GM12878 (cell line): ENCODE measurements around the gene RNF220. TPM values are rescaled to one million over a fixed set of nuclear protein-coding genes. Genes with fewer than 3 reads are reported as not detected.

Experiments used
- ATAC-seq: fragments of 200-7000 bp; cut with Tn5 transposase; 3 replicates; pipeline ENCODE4 v1.9.1; 2020; ENCODE audit warnings: mild to moderate bottlenecking, moderate library complexity
- BruUV-seq: library from RNA; stranded (reverse); fragments of 400-500 nt; replicated peaks from 2 replicates; lab custom pipeline; 2021; lab: Mats Ljungman, UMichigan
- CTCF ChIA-PET: fragments of 300-600 bp; sonication (Branson Sonifier 250); formaldehyde crosslinking; extraction: SDS; loops from one replicate; lab custom pipeline; 2021; ENCODE audit warnings: inconsistent platforms; lab: Yijun Ruan, JAX
- POLR2A ChIA-PET: fragments of 350-600 bp; formaldehyde crosslinking; extraction: SDS; loops from one replicate; lab custom pipeline; 2021; ENCODE audit warnings: inconsistent platforms; lab: Charles Lee
- RAD21 ChIA-PET: fragments of 300-600 bp; sonication (Branson Sonifier 250); formaldehyde crosslinking; loops from one replicate; lab custom pipeline; 2023; ENCODE audit warnings: antibody characterized with exemption; ENCODE audit not compliant: unreplicated experiment; lab: Charles Lee
- SMC1A ChIA-PET: fragments of 300-600 bp; sonication (Branson Sonifier 250); formaldehyde crosslinking; loops from one replicate; lab custom pipeline; 2023; ENCODE audit not compliant: unreplicated experiment, uncharacterized antibody; lab: Charles Lee
- DNase-seq: peaks from one replicate; pipeline ENCODE4 v3.0.0-alpha.2; 2011; ENCODE audit warnings: low read depth, low spot score
- FAIRE-seq: peaks from 3 replicates; lab custom pipeline; 2011; peaks lifted over from hg19 to GRCh38; lab: Jason Lieb, UNC
- H2AFZ ChIP-seq: 2 replicates; pipeline ENCODE4 v1.6.0; 2011; ENCODE audit warnings: low read depth, low read length, control low read depth; ENCODE audit not compliant: control insufficient read depth
- H3K27ac ChIP-seq: 2 replicates; pipeline ENCODE4 v1.5.1; 2011; ENCODE audit warnings: control low read depth; ENCODE audit not compliant: control insufficient read depth, insufficient read depth
- H3K27me3 ChIP-seq, 2 experiments: replicated peaks in 1 of 2; 2 replicates each; pipeline versions ENCODE4 v1.6.0 to v1.6.1; 2011; ENCODE audit warnings: low read length in 1 of 2; ENCODE audit not compliant: control insufficient read depth in 2 of 2, insufficient read depth in 2 of 2
- H3K36me3 ChIP-seq, 2 experiments: 2 replicates each; pipeline ENCODE4 v1.5.1; 2011; ENCODE audit warnings: low read length in 1 of 2; ENCODE audit not compliant: control insufficient read depth in 2 of 2, insufficient read depth in 2 of 2
- H3K4me1 ChIP-seq: 2 replicates; pipeline ENCODE4 v1.6.1; 2011; ENCODE audit warnings: mild to moderate bottlenecking, low read length, moderate library complexity, mixed read lengths; ENCODE audit not compliant: control insufficient read depth, insufficient read depth
- H3K4me2 ChIP-seq: 2 replicates; pipeline ENCODE4 v1.6.0; 2011; ENCODE audit warnings: control low read depth; ENCODE audit not compliant: control insufficient read depth, insufficient read depth
- H3K4me3 ChIP-seq: fragments of 200-600 bp; sonication (generic); 2 replicates; pipeline ENCODE4 v1.5.1; 2016
- H3K79me2 ChIP-seq: 2 replicates; pipeline ENCODE4 v1.6.0; 2011; ENCODE audit warnings: low read length; ENCODE audit not compliant: control insufficient read depth, insufficient read depth
- H3K9ac ChIP-seq: 2 replicates; pipeline ENCODE4 v1.8.0; 2011; ENCODE audit warnings: low read length, control low read depth, mixed read lengths; ENCODE audit not compliant: control insufficient read depth, insufficient read depth
- H3K9me3 ChIP-seq: replicated peaks from 3 replicates; pipeline ENCODE4 v1.5.1; 2011; ENCODE audit warnings: mild to moderate bottlenecking, low read length; ENCODE audit not compliant: control insufficient read depth, insufficient read depth
- H4K20me1 ChIP-seq: 2 replicates; pipeline ENCODE4 v1.6.0; 2011; ENCODE audit not compliant: control insufficient read depth, insufficient read depth
- BHLHE40 ChIP-seq, 2 experiments: fragments of 450-650 bp in 1 of 2; IDR thresholded peaks; 2 replicates each; pipeline ENCODE4 v1.6.1; 2011 to 2017; ENCODE audit warnings: low read depth in 2 of 2, borderline replicate concordance in 1 of 2, improper control_type of control experiment in 1 of 2, low read length in 1 of 2, mild to moderate bottlenecking in 1 of 2
- CHD1 ChIP-seq: IDR thresholded peaks from 2 replicates; pipeline ENCODE4 v1.6.1; 2012; ENCODE audit warnings: low read depth, low read length, improper control_type of control experiment
- EP300 ChIP-seq, 2 experiments: fragments of 150-350 bp in 1 of 2; IDR thresholded peaks; 2 replicates each; pipeline ENCODE4 v1.6.1; 2011 to 2012; ENCODE audit warnings: low read depth in 2 of 2, low read length in 2 of 2, borderline replicate concordance in 1 of 2, improper control_type of control experiment in 1 of 2, inconsistent platforms in 1 of 2; ENCODE audit not compliant: control insufficient read depth in 1 of 2
- HDGF ChIP-seq: fragments of 450-650 bp; IDR thresholded peaks from 2 replicates; pipeline ENCODE4 v1.6.1; 2016; ENCODE audit warnings: antibody characterized with exemption
- NFXL1 ChIP-seq: fragments of 450-650 bp; IDR thresholded peaks from 2 replicates; pipeline ENCODE4 v1.6.1; 2017; ENCODE audit warnings: antibody characterized with exemption, mild to moderate bottlenecking, borderline replicate concordance
- RAD21 ChIP-seq: IDR thresholded peaks from 2 replicates; pipeline ENCODE4 v1.6.1; 2011; ENCODE audit warnings: mild to moderate bottlenecking, low read depth, low read length, moderate library complexity; ENCODE audit not compliant: insufficient read depth
- TCF12 ChIP-seq: IDR thresholded peaks from 2 replicates; pipeline ENCODE4 v1.6.1; 2011; ENCODE audit warnings: low read depth, mild to moderate bottlenecking, low read length
- ZNF622 ChIP-seq: fragments of 450-650 bp; IDR thresholded peaks from 2 replicates; pipeline ENCODE4 v1.6.1; 2017; ENCODE audit warnings: mild to moderate bottlenecking, inconsistent platforms
- in situ Hi-C: fragments of 300-500 bp; cut with MboI; formaldehyde crosslinking; loops from 9 replicates; pipeline ENCODE4 v1.14.3; 2018; ENCODE audit warnings: mixed read lengths
- intact Hi-C: fragments of 100-400 bp; cut with micrococcal nuclease; formaldehyde crosslinking; loops from one replicate; pipeline ENCODE4 v1.14.2; 2022; ENCODE audit not compliant: unreplicated experiment
- polyA plus RNA-seq, 11 experiments: library from polyadenylated mRNA; depleted of rRNA in 4 of 11; unstranded in 6 of 11; stranded (reverse) in 5 of 11; fragments of >200 nt; fragmentation: Nextera tagmentation in 4 of 11; fragmentation: Illumina TruSeq in 1 of 11; extraction: Ambion mirVana in 4 of 11; extraction: Trizol in 1 of 11; gene quantifications; 1 replicate in 1 of 11; 2 replicates in 10 of 11; pipeline versions ENCODE4 v1.2.1 to v1.2.3, GENCODE V29; 2011 to 2016; ENCODE audit warnings: inconsistent platforms in 2 of 11, missing spikeins in 2 of 11, low read depth in 1 of 11
- total RNA-seq, 4 experiments: library from RNA; depleted of rRNA in 3 of 4; stranded (reverse); fragments of >200 nt in 3 of 4; fragmentation: Illumina TruSeq in 1 of 4; extraction: Trizol in 1 of 4; gene quantifications; 2 replicates each; pipeline versions ENCODE4 v1.2.1 to v1.2.3, GENCODE V29; 2013 to 2021
- TF ChIP-seq, protein P1 (sequence below): fragments of 450-650 bp; IDR thresholded peaks from 2 replicates; pipeline ENCODE4 v1.6.1; 2018; ENCODE audit warnings: borderline replicate concordance, mild to moderate bottlenecking; ENCODE audit not compliant: partially characterized antibody
- TF ChIP-seq, protein P2 (sequence below): fragments of 450-650 bp; IDR thresholded peaks from 2 replicates; pipeline ENCODE4 v1.6.1; 2017; ENCODE audit warnings: borderline replicate concordance

The RNF220 gene
- total and polyA plus RNA-seq, 10 of the 15 experiments (the other 5 are each of a cell fraction or from before 2014, with no cell fraction given) = 4.6 to 84.1 (median 53.7) TPM

DNA sequence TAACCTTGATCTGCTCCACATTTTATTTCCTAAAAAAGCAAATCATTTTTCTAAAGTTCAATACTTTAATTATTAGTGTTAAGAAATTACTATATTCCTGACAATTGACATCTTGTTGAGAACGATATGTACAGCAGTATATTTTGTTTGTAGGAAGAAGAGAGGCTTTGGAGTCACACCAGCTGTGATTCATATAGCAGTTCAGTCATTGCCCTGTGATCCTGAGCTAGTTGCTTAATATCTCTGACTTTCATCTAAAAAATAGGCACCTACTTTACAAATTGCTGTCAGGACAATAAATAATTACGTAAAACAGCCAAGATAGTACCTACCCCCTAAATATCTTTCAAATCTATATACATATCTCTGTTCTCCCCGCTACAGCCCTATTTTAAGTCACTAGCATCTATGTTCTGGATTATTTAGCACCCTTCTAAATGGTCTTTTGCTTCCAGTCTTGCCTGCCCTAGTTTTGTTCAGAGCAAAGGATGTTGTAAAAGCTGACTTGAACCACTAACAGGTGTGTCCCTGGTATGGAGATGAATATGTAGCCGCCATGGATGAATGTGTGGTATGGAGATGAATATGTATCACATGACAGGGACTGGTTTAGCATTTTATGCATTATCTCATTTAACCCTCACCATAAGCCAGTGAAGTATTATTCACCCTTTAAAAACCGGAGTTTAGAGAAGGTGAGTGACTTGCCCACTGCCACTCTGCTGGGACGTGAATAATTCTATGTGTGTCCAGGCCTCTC is 42.2 kb downstream of the RNF220 start (continued):
- TF ChIP-seq, protein P1, sequence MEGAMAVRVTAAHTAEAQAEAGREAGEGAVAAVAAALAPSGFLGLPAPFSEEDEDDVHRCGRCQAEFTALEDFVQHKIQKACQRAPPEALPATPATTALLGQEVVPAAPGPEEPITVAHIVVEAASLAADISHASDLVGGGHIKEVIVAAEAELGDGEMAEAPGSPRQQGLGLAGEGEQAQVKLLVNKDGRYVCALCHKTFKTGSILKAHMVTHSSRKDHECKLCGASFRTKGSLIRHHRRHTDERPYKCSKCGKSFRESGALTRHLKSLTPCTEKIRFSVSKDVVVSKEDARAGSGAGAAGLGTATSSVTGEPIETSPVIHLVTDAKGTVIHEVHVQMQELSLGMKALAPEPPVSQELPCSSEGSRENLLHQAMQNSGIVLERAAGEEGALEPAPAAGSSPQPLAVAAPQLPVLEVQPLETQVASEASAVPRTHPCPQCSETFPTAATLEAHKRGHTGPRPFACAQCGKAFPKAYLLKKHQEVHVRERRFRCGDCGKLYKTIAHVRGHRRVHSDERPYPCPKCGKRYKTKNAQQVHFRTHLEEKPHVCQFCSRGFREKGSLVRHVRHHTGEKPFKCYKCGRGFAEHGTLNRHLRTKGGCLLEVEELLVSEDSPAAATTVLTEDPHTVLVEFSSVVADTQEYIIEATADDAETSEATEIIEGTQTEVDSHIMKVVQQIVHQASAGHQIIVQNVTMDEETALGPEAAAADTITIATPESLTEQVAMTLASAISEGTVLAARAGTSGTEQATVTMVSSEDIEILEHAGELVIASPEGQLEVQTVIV = no peak
- no peak for TF ChIP-seq ZNF622

DNA sequence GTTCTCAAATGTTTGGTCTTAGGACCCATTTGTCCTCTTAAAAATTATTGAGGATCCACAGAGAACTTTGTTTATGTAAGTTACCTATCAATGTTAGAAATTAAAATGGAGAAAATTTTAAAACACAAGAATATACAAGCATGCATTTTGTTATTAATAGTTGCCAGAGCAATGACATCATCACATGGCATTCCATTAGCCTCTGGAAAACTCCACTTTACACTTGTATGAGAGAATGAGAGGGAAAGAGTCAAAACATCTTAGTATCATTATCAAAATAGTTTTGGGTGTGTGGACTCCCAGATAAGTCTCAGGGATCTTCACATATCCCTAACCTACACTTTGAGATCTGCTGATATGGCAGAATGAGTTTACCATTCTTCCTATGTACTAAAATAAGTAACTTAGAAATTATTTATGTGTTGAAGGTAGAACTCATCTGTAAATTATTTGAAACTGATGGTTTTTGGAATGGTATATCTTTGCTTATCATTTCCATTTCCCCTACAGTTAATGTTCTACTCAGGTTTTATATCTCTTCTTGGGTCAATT is 48.8 kb downstream of the RNF220 start:
- FAIRE-seq = no peak
- intact Hi-C loops = no loop called here
- H3K4me3 ChIP-seq = no peak overlapping the region
- RAD21 ChIA-PET = no interaction called here
- in situ Hi-C loops = no loop called here
- H3K27ac ChIP-seq = no peak overlapping the region
- H3K4me1 ChIP-seq = no peaks in the 10 kb centered on the region
- no peak for ATAC-seq
- CTCF ChIA-PET = no interaction called here
- H4K20me1 ChIP-seq = no peaks in the 10 kb centered on the region
- SMC1A ChIA-PET = no interaction called here
- POLR2A ChIA-PET = no interaction called here
- H3K36me3 ChIP-seq = no peaks in the 10 kb centered on the region
- BruUV-seq = no TSS peak
- no peak overlapping the region for H3K9ac ChIP-seq
- no peak overlapping the region for H2AFZ ChIP-seq
- no peak overlapping the region for H3K4me2 ChIP-seq
- TF ChIP-seq HDGF = no peak
- TF ChIP-seq CHD1 = no peak
- no peak for TF ChIP-seq BHLHE40 (IDR thresholded peaks at IDR 0.05; ENCODE audit: borderline replicate concordance in 1 of 2, low read depth in 2 of 2, low read length in 1 of 2)
- TF ChIP-seq TCF12 = no peak
- no peak for TF ChIP-seq RAD21
- TF ChIP-seq, protein P2, sequence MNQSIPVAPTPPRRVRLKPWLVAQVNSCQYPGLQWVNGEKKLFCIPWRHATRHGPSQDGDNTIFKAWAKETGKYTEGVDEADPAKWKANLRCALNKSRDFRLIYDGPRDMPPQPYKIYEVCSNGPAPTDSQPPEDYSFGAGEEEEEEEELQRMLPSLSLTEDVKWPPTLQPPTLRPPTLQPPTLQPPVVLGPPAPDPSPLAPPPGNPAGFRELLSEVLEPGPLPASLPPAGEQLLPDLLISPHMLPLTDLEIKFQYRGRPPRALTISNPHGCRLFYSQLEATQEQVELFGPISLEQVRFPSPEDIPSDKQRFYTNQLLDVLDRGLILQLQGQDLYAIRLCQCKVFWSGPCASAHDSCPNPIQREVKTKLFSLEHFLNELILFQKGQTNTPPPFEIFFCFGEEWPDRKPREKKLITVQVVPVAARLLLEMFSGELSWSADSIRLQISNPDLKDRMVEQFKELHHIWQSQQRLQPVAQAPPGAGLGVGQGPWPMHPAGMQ = no peak
- TF ChIP-seq EP300 (IDR thresholded peaks at IDR 0.05; ENCODE audit: borderline replicate concordance in 1 of 2, control insufficient read depth in 1 of 2, low read depth in 2 of 2, low read length in 2 of 2) = no peak
- no peak for TF ChIP-seq NFXL1
- H3K27me3 ChIP-seq = peaks cover 0 to 3% of the 10 kb centered on the region in 2 experiments; a peak in 2 of 4 replicates
- H3K79me2 ChIP-seq = no peaks in the 10 kb centered on the region
- H3K9me3 ChIP-seq = no peaks in the 10 kb centered on the region
- no peak for DNase-seq
